GM18520 (cell line): Measurements from ENCODE around the gene TRAT1.

Source experiments
- ATAC-seq: cut with Tn5 transposase; IDR thresholded peaks from one replicate; pipeline ENCODE4 v1.9.1; 2021; ENCODE audit not compliant: unreplicated experiment

TRAT1 gene

DNA sequence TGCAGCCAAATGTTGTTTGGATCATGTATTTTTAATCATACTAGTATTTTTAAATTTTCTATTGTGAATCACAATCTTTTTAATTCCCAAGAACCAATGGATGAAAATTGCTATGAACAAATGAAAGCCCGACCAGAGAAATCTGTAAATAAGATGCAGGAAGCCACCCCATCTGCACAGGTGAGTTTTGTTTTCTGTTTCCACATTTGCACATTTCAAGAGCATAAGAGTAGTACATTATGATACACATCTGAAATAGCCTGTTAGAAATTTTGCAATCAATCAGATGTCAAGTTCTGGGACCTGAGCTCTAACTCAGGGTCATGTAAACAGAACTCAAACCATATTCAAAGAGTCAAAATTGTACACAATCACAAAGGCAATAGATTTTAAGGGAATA is 26.5 kb downstream of the TRAT1 start:
- ATAC-seq: no peak

DNA sequence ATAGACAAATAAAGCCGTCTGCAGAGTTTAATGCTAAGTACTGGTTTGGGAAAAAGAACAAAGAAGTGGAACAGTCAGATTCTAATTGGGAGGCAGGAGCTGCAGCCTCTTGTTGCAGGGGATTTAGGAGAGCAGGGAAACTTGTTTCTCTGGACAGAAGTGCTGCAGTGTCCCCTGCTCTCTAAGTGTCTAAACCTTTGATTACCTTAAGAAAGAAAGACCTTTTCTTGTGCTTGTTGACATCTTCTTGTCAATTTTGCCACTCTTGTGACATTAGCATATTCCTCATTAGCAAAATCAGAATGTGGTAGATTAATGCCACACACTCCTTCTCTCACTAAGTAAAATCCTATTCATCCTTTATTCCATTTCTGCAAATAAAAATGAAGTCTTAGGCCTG is 38.8 kb downstream of the TRAT1 start:
- no peak for ATAC-seq

DNA sequence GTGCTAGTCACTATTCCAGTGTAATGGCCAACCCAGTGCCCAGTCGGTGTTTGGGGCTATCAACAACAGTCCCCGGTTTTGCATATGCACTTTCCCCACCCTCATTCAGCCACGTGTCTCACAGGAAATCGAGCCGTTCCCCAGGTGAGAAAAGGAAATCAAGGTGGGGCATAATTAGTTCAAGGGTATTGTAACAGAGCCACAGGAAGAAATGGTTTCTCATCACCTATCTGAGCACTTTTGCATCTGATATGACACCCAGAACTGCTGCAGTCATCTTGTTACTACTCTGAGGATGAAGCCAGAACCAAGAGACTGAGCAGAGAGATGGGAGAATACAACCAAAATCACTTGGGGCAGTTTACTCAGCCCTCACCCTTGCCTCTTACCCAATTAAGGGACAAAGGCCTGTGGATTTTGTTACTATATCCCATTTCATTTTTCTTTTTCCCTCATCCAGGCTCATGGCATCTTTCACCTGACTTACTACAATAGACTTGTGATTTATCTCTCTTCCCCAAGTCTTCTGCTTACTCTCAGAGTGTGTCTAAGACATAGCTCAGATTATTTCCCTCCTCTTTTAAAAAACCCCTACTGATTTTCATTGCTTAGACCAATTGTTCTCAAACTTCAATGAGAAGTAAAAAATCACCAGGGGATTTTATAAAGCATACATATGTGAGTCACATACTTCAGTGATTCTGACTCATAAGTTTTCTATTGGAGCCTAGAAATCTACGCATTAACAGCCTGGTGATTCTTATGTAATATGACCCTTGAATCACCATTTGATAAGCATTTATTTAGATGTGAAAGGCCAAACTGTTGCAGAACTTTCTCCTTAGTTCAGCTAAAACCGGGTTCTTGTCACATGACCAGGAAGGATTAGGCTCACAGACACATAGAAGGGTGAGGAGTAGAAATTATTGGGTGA is 40.5 kb downstream of the TRAT1 start:
- peak; percentile 84 for ATAC-seq

DNA sequence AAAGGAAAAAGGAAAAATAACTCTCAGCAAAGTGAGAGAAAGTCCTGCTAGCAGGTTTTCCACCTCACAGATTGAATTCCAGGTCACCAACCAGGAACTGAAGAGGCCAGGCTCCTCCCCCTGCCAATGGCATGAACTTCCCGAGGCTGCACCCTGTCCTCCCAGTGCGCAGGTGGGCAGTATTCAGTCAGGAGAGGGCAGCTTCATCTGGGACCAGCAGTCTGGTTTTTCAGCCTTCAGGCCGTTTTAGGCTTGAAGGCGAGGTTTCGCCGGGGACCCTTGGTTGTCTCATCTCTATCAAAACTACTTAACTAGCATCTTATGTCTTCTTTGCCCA is 41.2 kb downstream of the TRAT1 start:
- ATAC-seq: no peak

DNA sequence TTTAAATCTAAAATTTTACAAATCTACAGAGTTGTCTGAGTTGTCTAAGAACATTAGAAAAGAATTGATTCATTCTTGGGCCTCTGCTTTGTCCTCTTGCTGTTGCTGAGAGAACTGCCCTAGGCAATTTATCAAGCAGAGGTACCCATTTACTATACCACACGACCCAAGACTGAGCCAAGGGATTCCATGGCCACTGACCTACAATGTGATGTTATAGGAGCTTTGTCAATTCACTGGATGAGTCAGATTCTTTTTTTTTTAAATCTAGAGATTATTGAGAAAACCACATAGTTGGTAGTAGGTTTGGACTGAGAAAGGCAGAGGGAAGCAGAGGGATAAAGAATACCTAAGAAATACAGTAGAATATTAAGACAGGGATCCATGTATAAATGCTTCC is 55.3 kb downstream of the TRAT1 start:
- no peak for ATAC-seq

DNA sequence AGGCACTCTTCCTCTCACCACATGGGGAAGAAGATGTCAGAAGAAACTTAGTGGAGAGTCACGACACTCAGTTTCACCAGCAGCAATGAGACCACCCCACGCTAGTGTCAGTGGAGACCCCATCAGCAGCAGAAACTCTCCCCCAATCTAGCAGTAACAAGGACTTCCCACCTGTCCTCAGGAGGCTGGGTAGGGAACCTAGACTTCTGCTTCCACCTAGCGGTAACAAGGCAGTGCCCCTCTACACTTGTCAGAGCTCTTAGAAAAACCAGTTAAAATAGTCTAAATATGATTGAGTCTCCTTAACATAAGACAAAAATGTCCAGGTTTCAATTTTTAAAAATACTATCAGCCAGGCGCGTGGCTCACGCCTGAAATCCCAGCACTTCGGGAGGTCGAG is 57.3 kb downstream of the TRAT1 start:
- no peak for ATAC-seq

DNA sequence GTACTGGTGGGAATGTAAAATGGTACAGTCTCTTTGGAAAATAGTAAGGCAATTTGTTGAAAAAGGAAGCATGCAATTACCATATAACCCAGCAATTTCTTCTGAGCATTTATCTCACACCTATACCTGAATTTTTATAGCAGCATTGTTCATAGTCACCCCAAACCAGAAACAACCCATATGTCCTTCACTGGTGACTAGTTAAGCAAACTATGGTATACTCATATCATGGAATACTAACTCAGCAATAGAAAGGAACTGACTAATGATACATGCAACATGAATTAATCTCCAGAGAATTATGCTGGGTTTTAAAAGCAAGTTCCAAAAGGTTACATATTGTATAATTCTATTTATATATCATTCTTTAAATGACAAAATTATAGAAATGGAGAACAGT is 60.2 kb downstream of the TRAT1 start:
- ATAC-seq: no peak

DNA sequence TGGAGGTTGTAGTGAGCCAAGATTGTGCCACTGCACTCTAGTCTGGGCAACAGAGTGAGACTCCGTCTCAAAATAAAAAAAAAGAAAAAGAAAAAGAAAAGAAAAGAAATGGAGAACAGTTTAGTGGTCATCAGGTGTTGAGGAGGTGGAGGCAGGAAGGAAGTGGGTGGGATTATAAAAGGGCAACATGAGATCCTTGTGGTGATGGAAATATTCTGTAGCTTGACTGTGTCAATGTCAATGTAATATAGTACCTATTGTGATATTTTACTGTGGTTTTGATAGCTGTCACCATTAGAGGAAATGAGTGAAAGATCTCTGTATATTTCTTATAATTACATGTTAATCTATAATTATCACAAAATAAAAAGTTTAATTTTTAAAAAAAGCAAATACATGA is 60.8 kb downstream of the TRAT1 start:
- no peak for ATAC-seq

DNA sequence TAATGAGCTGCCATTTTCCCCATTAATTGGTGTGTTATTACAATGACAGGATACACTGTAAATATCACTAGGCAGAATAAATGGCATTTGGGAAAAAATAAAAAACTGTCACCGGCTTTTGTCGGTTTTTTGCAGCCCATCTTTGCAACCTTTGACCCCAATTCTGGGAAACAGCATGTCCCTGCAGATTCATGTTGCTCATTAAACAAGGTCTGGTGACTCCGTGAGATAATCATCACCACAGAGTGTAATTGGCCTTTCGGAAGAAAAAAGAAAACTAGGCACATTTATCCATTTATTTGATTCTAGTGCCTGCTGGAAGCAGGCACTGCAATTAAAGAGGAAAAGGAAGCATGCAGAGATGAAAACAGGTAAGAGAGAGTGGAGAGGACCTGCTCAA is 64.5 kb downstream of the TRAT1 start:
- ATAC-seq: no peak

DNA sequence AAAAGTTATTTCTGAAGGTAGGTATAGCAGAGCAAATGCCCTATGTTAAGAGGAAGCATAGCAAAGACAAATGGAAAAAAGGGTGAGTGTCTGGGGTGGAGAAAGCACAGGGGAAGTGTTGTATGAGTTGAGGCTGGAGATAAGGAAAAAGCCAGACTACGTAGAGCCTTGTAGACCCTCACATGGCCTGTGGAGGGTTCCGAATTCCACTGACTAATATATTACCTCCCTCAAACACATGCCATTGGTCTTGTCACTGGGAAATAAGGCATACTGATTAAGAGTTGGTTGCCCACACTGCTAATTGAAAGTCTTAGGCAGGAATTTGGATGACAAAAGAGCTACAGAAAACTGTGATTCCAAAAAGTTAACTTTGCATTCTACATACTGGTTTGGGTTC is 65.2 kb downstream of the TRAT1 start:
- ATAC-seq: no peak

DNA sequence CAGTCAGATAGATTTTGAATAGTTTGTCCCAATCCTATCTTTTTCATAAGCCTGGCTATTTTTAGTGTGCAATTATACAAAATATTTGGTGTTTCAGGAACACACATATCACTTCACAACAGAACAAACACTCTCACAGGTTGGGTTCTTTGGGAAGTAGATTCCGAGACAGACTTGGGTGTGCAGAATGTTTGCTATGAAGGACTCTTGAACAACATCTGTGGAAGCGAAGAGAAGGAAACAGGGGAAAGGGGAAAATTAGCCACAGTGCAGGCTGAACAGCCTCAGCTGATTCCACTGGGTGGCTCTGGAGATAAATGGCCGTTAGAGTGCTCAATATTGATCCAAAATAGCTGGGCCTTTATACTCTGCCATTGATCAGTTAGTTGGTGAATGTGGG is 69.2 kb downstream of the TRAT1 start:
- ATAC-seq: no peak

DNA sequence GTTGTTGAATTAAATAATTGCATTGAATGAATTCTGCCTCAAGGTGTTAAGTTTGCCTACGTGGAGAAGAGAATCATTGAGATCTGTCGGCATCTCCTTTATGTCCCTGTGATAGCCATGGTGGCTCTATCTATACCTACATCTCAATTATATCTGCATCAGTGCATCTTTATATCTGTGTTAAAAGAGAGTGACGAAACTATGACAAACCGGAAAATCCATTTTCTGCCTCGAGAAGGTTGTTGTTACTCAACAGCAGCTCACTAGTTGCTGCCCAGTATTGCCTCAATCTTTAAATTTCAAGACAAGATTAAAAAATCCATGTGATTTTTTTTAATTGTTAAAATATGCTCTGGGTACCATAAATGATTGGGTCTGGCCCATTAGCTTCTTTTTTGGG is 72.4 kb downstream of the TRAT1 start:
- no peak for ATAC-seq

DNA sequence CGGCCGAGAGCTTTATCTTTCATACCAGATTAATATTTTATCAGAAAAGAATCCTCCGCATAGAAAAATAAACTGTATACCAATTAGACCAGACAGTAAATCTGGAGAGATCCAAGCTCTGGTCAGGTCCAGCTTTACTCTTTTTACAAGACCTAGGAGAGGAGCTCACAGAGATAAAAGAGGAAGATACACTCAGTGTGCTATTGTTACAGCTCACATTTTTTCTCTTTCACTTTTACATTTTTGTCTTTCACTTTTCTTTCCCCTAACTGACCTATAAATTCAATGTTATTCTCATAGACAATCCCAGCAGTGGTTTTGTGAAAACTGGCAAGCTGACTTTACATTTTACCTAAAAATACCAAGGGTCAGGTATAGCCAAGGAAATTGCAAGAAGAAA is 75.3 kb downstream of the TRAT1 start:
- peak; percentile 82 for ATAC-seq

DNA sequence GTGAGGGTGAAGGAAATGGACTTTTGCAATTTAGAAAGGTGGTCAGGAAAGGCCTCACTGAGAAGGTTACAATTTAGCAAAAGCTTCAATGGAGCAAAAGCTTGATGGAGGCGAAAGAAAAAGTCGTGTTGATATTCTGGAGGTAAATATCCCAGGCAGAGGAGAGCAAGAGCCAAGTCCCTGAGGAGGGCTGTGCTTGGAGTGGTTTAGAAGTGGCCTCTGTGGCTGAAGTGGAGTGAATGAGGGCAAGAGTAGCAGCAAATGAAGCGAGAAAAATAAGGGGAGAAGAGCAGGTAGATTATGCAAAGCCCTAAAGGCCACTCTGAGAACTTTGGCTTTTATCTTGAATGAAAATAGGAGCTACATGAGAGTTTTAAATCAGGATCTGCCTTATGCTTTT is 76.9 kb downstream of the TRAT1 start:
- no peak for ATAC-seq
